Right kidney (tissue), 1 donor: ENCODE data around the gene NTRK1.
A peak's percentile ranks its signal among the peaks of the same experiment; 100 is the strongest.

Experiments used
- DNase-seq: peaks from one replicate; pipeline ENCODE4 v3.0.0-alpha.2; 2016

NTRK1 gene

GRCh38 chr1:156857532-156857931, 3.1 kb upstream of the NTRK1 start:
- DNase-seq, result no peak

GRCh38 chr1:156858555-156858956, 2.1 kb upstream of the NTRK1 start:
- DNase-seq, result no peak

DNA sequence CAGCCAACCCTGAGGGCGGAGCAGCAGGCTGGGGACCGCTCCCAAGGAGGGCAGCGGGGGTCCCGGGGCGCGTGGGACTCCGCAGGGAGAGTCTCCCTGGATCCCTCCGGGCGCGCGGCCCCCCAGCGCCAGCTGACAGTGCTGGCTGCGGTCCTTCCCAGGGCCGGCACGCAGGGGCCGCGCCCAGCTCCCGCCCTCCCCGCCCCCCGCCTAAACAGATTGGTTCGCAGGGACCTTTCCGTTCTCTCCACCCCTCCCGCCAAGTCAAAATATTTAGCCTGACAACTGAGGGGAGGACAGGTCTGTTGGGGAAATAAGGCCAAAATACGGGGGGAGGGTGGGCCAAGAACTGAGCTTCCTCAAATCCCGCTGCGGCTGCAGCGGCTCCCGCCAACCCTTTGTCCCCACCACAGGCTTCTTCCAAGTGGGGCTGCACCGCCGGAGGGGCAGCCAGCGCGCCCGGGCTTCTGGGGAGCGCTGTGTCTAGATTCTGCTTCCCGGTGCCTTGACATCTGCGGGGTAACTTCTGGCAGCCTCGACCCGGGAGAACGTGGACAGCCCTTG, 1.6 kb upstream of the NTRK1 start, which contains the start of gene INSRR:
TSS of gene INSRR (minus strand) at position 159 of the 564 bp plus-strand sequence. CDS start 496 bp downstream, outside the sequence.
- no peak for DNase-seq

GRCh38 chr1:156859523-156860112, 1.0 kb upstream of the NTRK1 start:
- peak; percentile 72 for DNase-seq

DNA sequence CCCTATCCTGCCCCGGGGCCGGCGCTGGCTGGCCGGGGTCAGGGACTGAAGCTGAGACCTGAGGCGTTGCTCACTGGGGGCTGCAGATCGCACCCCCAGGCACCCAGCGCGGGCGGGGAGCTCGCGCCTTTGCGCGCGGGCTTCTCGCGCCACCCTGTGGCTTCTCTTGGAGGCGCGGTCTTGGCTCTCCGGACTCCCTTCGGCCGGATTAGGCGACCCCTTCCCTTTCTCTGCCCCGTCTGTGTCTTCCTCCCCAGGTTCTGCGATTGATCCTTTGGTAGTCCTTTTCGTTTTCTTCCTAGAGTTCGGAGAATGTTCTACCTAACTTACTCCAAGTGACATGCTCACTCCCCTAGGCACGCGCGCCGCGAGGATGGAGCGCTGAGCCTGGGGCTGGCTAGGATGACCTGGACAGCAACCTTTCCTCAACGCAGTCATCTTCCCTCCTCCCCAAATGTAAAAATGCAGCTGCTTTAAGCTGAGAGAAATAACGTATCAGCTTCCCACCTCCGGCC, 495 bp upstream of the NTRK1 start:
- peak; percentile 82 for DNase-seq

DNA sequence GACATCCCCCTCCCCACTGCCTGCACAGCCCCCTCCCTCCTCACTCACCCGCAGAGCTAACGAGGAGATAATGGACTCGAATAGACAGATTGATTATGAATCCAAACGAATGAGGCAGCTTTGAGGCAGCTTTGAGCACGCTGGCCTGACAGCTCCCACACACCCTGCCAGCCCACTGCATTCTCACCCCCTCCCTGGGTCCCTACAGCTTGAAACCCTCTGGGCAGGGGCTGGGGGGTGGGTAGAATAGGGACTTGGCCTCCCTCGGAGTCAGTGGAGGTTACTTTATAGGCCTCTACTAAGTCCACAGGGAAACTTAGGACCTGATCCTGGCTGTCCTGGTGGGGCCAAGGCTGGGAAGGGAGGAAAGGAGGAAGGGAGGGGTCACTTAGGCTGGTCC, 1.9 kb downstream of the NTRK1 start:
- DNase-seq, result no peak

DNA sequence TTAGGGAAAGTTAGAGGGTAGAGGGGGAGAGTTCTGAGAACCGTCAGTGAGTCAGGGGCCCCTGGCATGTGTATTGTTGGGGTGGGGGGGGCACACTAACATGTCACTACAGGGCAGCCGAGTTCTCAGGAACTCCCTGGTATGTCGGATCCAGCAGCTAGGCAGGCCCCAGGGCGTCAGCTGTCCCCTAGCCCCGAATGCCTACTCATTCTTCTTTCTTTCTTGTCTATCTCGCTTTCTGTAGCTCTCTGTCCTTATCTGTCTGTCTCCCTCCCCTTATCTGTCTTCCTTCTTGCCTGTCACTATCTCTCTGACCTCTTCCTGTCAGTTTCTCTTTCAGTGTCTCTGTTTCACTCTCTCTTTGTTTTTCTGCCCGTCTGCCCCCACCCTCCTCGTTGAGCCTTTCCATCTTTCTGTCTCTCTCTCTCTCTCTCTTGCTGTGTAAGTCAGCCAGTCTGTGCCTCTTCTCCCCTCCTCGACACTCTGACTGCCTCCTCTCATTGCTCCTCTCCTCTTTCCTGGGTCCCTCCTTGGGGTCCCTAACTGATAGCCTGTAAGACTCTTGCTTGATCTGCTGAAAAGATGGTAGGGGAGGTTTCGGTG, 2.4 kb downstream of the NTRK1 start:
- no peak for DNase-seq

DNA sequence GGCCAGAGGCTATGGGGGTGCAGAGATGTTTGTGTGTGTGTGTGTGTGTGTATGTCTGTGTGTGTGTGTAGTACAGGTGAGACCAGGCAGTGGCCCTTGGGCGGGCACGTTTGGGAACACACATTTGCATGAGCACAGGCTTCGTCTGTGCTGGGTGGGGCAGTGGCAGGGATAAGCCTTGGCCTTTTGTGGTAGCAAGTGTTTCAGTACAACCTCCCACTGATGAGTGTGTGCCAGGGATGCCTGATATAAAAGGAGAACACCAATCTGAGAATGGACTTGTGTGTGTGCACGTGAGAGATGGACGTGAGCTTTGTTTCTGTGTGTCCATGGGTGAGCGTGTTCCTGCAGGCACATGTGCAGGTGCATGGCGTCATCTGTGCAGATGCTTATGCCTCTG, 3.0 kb downstream of the NTRK1 start:
- no peak for DNase-seq

DNA sequence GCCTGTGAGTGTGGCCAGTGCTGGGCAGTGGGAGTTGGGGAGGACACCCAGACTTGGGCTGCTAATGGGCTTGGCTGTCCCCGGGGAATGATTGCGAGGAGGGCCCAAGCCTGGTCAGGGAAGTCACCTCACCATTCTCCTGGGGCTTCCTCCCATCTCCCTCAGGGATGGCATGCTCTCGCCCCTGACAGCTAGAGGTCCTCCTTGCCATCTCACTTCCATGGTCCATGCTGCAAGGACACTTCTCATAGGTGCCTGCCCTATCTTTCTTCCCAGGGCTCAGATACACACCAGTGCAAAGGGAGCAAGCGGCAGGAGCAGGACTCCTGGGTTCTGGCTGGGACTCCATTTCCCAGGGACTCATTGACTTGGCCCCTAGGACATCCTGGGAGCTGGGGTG, 4.1 kb downstream of the NTRK1 start:
- DNase-seq, result no peak

DNA sequence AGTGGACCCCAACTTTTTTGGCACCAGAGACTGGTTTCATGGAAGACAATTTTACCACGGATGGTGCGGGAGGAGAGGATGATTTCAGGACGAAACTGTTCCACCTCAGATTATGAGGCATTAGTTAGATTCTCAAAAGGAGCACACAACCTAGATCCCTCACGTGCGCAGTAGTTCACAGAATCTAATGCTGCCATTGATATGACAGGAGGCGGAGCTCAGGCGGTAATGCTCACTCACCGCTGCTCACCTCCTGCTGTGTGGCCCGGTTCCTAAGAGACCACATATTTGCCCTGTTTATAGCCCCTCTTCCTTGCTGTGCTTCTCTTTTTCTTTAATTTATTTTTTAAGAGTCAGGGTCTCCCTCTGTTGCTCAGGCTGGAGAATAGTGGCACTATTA, 4.6 kb downstream of the NTRK1 start:
- DNase-seq, result no peak

DNA sequence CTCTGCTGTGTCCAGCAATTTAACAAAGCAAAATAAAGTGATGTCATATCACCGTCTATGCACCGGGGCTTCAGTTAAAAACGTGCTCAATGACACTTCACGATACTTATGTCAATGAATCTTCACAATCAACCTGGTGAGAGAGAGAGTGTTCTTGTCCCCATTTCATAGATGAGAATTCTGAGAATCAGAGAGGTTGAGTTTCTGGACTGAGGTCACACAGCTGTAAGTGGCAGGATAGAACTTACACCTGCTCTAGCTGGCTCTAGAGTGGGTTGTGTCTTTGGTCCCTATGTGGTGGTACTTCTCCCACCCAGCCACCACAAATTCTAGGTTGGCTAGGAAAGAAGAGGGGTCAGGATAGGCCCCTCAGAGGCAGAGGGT, 5.2 kb downstream of the NTRK1 start:
- DNase-seq, result no peak

- no peak for DNase-seq
Measured at GRCh38 chr1:156866249-156866909, 5.7 kb downstream of the NTRK1 start.

DNA sequence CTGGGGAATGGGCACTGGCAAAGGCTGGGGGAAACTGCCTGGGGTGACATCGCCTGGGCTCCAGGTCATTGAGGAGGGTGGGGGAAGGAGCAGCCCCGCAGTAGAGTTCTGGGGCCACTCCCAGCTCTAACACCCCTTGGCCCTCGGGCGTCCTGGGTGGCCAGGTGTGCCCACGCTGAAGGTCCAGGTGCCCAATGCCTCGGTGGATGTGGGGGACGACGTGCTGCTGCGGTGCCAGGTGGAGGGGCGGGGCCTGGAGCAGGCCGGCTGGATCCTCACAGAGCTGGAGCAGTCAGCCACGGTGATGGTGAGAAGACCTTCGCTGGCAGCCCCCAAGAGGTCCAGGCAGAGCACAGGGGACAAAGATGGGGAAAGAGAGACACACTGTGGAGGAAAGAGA, 7.7 kb downstream of the NTRK1 start:
- no peak for DNase-seq

DNA sequence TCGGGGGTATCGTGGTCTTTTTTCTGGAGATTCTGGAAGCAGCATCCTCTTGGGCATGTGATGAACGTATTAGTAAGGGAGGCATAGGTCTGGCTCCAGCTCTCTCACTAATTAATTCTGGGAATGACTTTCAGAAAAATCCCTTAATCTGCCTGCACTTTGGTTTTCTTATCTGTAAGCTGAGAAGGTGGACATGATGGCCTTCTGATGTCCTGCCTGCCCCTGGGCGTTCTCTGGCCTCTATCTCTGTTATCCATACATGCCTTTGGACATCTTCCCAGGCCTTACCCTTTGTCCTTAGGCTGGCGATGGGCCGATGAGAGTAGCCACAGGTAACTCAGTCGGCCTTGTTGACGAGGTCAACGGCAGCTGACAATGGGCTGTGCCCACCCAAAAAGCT, 8.8 kb downstream of the NTRK1 start:
- no peak for DNase-seq

DNA sequence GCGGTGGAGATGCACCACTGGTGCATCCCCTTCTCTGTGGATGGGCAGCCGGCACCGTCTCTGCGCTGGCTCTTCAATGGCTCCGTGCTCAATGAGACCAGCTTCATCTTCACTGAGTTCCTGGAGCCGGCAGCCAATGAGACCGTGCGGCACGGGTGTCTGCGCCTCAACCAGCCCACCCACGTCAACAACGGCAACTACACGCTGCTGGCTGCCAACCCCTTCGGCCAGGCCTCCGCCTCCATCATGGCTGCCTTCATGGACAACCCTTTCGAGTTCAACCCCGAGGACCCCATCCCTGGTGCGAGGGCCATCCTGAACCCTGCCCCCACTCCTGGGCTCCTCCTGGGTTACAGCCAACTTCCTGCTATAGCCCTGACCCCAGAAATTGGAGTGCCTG, 13.0 kb downstream of the NTRK1 start:
- no peak for DNase-seq

- no peak for DNase-seq
Measured at GRCh38 chr1:156874142-156874541, 13.5 kb downstream of the NTRK1 start.

GRCh38 chr1:156874572-156875340, 14.1 kb downstream of the NTRK1 start:
- no peak for DNase-seq

DNA sequence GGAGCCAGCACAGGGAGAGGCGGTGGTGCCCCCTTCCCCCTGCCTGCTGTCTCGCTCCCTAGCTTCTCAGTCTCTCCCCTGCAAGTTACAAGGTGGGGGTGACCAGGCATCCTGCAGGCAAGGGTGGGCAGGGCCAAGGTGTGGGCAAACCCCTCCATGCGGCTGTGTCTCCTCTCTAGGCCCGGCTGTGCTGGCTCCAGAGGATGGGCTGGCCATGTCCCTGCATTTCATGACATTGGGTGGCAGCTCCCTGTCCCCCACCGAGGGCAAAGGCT, 14.6 kb downstream of the NTRK1 start:
- no peak for DNase-seq

DNA sequence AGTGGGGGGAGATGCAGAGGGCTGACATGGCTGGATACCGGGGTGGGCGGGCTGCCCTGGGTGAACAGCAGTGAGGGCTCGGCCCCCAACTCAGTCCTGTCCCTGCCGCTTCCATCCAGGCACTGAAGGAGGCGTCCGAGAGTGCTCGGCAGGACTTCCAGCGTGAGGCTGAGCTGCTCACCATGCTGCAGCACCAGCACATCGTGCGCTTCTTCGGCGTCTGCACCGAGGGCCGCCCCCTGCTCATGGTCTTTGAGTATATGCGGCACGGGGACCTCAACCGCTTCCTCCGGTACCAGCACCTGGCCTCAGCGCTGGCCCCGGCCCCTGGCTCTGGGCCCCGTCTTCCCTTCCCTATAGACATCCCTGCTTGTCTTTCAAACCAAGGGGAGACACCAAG, 15.6 kb downstream of the NTRK1 start:
- no peak for DNase-seq

DNA sequence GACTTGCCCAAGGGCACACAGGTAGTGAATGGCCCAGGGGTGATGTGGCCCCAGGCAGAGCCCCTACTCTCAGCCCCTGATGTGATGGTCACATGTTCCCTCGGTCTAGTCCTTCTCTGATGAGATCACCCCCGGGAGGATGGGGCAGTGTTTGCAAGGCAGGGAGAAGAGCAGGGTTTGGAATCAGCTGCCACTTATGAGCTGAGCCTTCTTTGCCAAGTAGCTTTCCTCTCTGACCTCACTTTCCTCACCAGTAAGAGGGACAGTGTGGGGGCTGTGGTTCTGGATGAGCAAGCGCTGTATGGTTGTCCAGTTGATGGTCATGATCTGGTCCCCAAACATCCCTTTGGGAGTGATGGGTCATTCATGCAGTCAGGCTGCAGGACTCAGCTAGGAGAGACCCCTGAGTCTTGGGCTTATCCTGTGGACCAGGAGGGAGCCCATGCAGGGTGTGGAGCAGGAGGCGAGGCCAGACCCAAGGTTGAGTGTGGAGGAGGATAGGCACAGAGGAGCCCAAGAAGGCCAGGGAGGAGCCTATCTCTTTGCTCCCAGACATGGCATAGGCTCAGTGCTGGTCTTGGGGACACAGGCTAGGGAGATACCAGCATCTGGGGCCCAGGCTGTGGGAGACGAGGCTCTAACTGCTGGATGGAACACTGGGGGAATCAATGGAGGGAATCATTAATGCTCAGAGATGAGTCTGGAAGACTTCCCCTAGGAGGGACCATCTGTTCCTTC, 16.9 kb downstream of the NTRK1 start:
- no peak for DNase-seq

GRCh38 chr1:156879876-156880275, 19.2 kb downstream of the NTRK1 start:
- no peak for DNase-seq

DNA sequence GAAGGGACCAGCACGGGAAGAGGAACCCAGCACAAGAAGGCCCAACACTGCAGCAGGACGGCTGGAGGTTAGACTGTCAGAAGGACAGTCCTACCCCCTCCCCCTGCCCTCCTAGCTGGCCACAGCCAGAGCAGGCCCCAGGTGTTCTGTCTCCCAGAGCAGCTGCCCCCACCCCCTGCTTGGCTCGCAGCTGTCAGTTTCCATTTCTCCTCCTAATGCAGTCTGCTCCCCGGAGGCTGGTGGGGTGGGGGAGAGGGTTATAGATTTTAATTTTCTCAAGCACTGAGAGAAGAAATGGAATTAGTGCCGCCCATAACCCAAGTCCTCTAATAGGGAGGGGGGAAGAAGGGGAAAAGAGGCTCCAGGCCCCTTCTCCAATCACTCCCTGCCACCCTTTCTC, 19.8 kb downstream of the NTRK1 start:
- no peak for DNase-seq
